DMS114 treated with DMSO at 0.1 percent for 48 hours (cell line): ENCODE results near the gene GALNT9.
"Not testable (repeated sequence)": the region's sequence is repeated elsewhere in the genome, so short reads cannot be mapped to it uniquely, and the experiment has no call there.

Experiments
- DNase-seq: peaks from one replicate; lab custom pipeline; 2025; ENCODE audit not compliant: unreplicated experiment; lab: John Stamatoyannopoulos, UW

The GALNT9 gene

GRCh38 chr12:132149526-132149925, 179.9 kb downstream of the GALNT9 start:
- not testable (repeated sequence) for DNase-seq

- no peak for DNase-seq
Measured at GRCh38 chr12:132148368-132149045, 180.9 kb downstream of the GALNT9 start.

GRCh38 chr12:132147423-132148367, 181.7 kb downstream of the GALNT9 start:
- no peak for DNase-seq

GRCh38 chr12:132146772-132147422, 182.5 kb downstream of the GALNT9 start:
- DNase-seq, result no peak
